ENCODE results near the gene PSMB10. TPM values are rescaled to one million over a fixed set of nuclear protein-coding genes. Genes with fewer than 3 reads are reported as not detected.

The PSMB10 gene
- total RNA-seq, 6 donors from 2014 or later = 48.2 to 106 (median 60.6) TPM

- H3K9me3 ChIP-seq = no peaks in the 10 kb centered on the region
- DNase-seq = no peak
- no peaks in the 10 kb centered on the region for H3K27me3 ChIP-seq
- H3K4me1 ChIP-seq = peaks cover 74 to 86% (median 76%) of the 10 kb centered on the region in 4 donors
- 77 to 92% methylated on average over 2 of the region's 2 CpGs for WGBS, 2 donors
- H3K36me3 ChIP-seq = peaks cover 0 to 56% (median 38%) of the 10 kb centered on the region in 4 donors
- H3K27ac ChIP-seq = peak overlapping the region; percentile 41 to 97 (median 52)
- ATAC-seq (ENCODE audit: low FRiP score in 2 of 2) = no peak
- no peak for TF ChIP-seq EP300 (IDR thresholded peaks at IDR 0.05)
- no peak for TF ChIP-seq POLR2A (IDR thresholded peaks at IDR 0.05)
- TF ChIP-seq POLR2AphosphoS5 (IDR thresholded peaks at IDR 0.05) = no peak
- no peak for TF ChIP-seq CTCF (IDR thresholded peaks at IDR 0.05)
- H3K4me3 ChIP-seq = no peak overlapping the region
These were observed 26.6 kb upstream of the PSMB10 start for GRCh38 chr16:67963292-67963661.

- ATAC-seq (ENCODE audit: low FRiP score in 2 of 2) (no peak), DNase-seq (no peak)
- Histone ChIP-seq H3K4me3 (no peak overlapping the region), H3K36me3 (peaks cover 0 to 68% (median 43%) of the 10 kb centered on the region in 4 donors), H3K4me1 (peaks cover 70 to 78% (median 73%) of the 10 kb centered on the region in 4 donors), H3K27ac (peak overlapping the region; percentile 74 to 89 (median 83)), H3K27me3 (no peaks in the 10 kb centered on the region), H3K9me3 (no peaks in the 10 kb centered on the region)
- no peak for TF ChIP-seq POLR2A (IDR thresholded peaks at IDR 0.05)
- TF ChIP-seq CTCF (IDR thresholded peaks at IDR 0.05) = no peak
- TF ChIP-seq EP300 (IDR thresholded peaks at IDR 0.05) = no peak
- no peak for TF ChIP-seq POLR2AphosphoS5 (IDR thresholded peaks at IDR 0.05)
- 94 to 95% methylated on average over 4 to 8 of the region's 8 CpGs for WGBS, 2 donors
These were observed 25.5 kb upstream of the PSMB10 start for GRCh38 chr16:67962135-67962534.

GRCh38 chr16:67961551-67961957 is 24.9 kb upstream of the PSMB10 start:
- TF ChIP-seq CTCF (IDR thresholded peaks at IDR 0.05) (no peak), POLR2AphosphoS5 (IDR thresholded peaks at IDR 0.05) (peak in 1 of 2 donors; percentile 5)
- Histone ChIP-seq H3K9me3 (no peaks in the 10 kb centered on the region), H3K27me3 (no peaks in the 10 kb centered on the region), H3K36me3 (peaks cover 0 to 73% (median 45%) of the 10 kb centered on the region in 4 donors), H3K4me3 (no peak overlapping the region), H3K4me1 (peaks cover 64 to 73% (median 67%) of the 10 kb centered on the region in 4 donors), H3K27ac (peak overlapping the region; percentile 74 to 89 (median 83))
- ATAC-seq (ENCODE audit: low FRiP score in 2 of 2) = no peak
- peak in 1 of 2 donors; percentile 82 for DNase-seq
- WGBS, 2 donors = 63 to 76% methylated on average over 9 to 10 of the region's 13 CpGs

GRCh38 chr16:67959536-67960329 is 23.1 kb upstream of the PSMB10 start:
- Histone ChIP-seq H3K27ac (peak overlapping the region; percentile 74 to 89 (median 83)), H3K4me3 (no peak overlapping the region), H3K9me3 (no peaks in the 10 kb centered on the region), H3K27me3 (no peaks in the 10 kb centered on the region), H3K36me3 (peaks cover 0 to 89% (median 58%) of the 10 kb centered on the region in 4 donors), H3K4me1 (peaks cover 48 to 60% (median 57%) of the 10 kb centered on the region in 4 donors)
- 48 to 58% methylated on average over 6 to 9 of the region's 11 CpGs for WGBS, 2 donors
- ATAC-seq (ENCODE audit: low FRiP score in 2 of 2) = peak; percentile 68 to 84
- TF ChIP-seq POLR2AphosphoS5 (IDR thresholded peaks at IDR 0.05) = peak; percentile 71 to 85
- no peak for TF ChIP-seq POLR2A (IDR thresholded peaks at IDR 0.05)
- peak in 2 of 4 donors; percentile 65 to 92 for TF ChIP-seq EP300 (IDR thresholded peaks at IDR 0.05)
- DNase-seq = peak; percentile 19 to 51

GRCh38 chr16:67957622-67958021 is 21.0 kb upstream of the PSMB10 start:
- Histone ChIP-seq H3K9me3 (no peaks in the 10 kb centered on the region), H3K27me3 (no peaks in the 10 kb centered on the region), H3K27ac (peak overlapping the region; percentile 69 to 89 (median 83)), H3K36me3 (peaks cover 8 to 98% (median 69%) of the 10 kb centered on the region in 4 donors), H3K4me1 (peaks cover 30 to 41% (median 39%) of the 10 kb centered on the region in 4 donors), H3K4me3 (no peak overlapping the region)
- ATAC-seq (ENCODE audit: low FRiP score in 2 of 2) = no peak
- no peak for TF ChIP-seq EP300 (IDR thresholded peaks at IDR 0.05)
- no peak for TF ChIP-seq POLR2AphosphoS5 (IDR thresholded peaks at IDR 0.05)
- WGBS, 2 donors = 95 to 98% methylated on average over 8 to 9 of the region's 9 CpGs
- no peak for DNase-seq

All from upper lobe of left lung (tissue), 6 donors.